ENCODE results near the gene CD34.

Gene CD34

DNA sequence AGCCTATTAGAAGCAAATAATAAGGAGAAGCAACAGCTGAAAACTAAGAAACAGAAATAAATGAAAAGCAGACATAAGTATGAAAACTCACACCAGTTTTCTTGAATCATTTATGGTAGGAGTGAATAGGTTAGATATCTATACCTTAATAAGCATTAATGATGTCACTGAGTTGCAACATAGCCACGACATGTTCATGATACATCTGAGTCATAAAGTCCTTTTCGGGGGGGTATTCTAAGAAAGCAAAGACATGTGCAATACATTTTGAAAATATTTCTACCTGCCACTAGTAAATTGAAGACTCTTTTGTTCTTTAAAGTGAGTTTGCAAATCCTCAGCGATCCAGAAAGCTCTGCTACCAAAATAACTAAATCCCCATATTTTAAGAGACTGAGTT lies 7.2 kb downstream of the CD34 start:
- peaks cover 0 to 3% (median 0%) of the 10 kb centered on the region in 5 donors for H3K27me3 ChIP-seq (ENCODE audit: control insufficient read depth in 5 of 5, insufficient read depth in 4 of 5, low read length in 5 of 5)
- no peak overlapping the region for H3K4me3 ChIP-seq (ENCODE audit: low read depth in 1 of 5, low read length in 5 of 5)
- no peaks in the 10 kb centered on the region for H3K9me3 ChIP-seq (ENCODE audit: control insufficient read depth in 5 of 5, low read length in 5 of 5)
- peak overlapping the region in 1 of 5 donors; percentile 16 for H3K9ac ChIP-seq (ENCODE audit: low read length in 5 of 5)
- peaks cover 0 to 15% (median 10%) of the 10 kb centered on the region in 5 donors for H3K36me3 ChIP-seq (ENCODE audit: control insufficient read depth in 5 of 5, insufficient read depth in 5 of 5, low read length in 5 of 5)
- peak overlapping the region; percentile 51 for H3K27ac ChIP-seq (ENCODE audit: low read depth, low read length)
- H3K4me1 ChIP-seq (ENCODE audit: control insufficient read depth in 5 of 5, insufficient read depth in 5 of 5, low read length in 5 of 5): peaks cover 3 to 87% (median 47%) of the 10 kb centered on the region in 5 donors

- Histone ChIP-seq H3K4me3 (ENCODE audit: low read depth in 1 of 5, low read length in 5 of 5) (no peak overlapping the region), H3K9ac (ENCODE audit: low read length in 5 of 5) (no peak overlapping the region), H3K36me3 (ENCODE audit: control insufficient read depth in 5 of 5, insufficient read depth in 5 of 5, low read length in 5 of 5) (peaks cover 0 to 22% (median 16%) of the 10 kb centered on the region in 5 donors), H3K27ac (ENCODE audit: low read depth, low read length) (peak overlapping the region; percentile 51), H3K4me1 (ENCODE audit: control insufficient read depth in 5 of 5, insufficient read depth in 5 of 5, low read length in 5 of 5) (peaks cover 6 to 88% (median 54%) of the 10 kb centered on the region in 5 donors), H3K9me3 (ENCODE audit: control insufficient read depth in 5 of 5, low read length in 5 of 5) (no peaks in the 10 kb centered on the region), H3K27me3 (ENCODE audit: control insufficient read depth in 5 of 5, insufficient read depth in 4 of 5, low read length in 5 of 5) (peaks cover 0 to 3% (median 0%) of the 10 kb centered on the region in 5 donors)
Observed at GRCh38 chr1:207903053-207903452, 7.9 kb downstream of the CD34 start.

DNA sequence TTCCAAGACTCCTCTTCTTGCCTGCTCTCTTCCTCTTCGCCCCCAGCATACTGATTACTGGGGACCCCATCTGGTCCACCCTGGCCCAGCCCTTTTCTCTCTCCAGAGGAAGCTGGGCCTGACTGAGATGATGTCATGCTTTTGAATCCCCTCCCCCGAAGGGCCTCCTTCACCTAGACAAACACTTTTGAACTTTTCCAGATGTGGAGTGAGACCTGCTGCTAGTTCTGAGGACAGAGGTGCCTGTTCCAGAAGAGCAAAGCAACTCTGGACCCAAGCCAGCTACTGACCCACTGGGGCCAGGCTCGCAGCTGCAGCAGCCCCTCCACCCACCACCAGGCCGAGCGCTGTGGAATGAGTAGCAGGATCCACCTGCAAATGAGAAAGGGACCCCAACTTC lies 8.4 kb downstream of the CD34 start:
- Histone ChIP-seq H3K27ac (ENCODE audit: low read depth, low read length) (peak overlapping the region; percentile 51), H3K27me3 (ENCODE audit: control insufficient read depth in 5 of 5, insufficient read depth in 4 of 5, low read length in 5 of 5) (peaks cover 0 to 3% (median 0%) of the 10 kb centered on the region in 5 donors), H3K9me3 (ENCODE audit: control insufficient read depth in 5 of 5, low read length in 5 of 5) (no peaks in the 10 kb centered on the region), H3K9ac (ENCODE audit: low read length in 5 of 5) (no peak overlapping the region), H3K4me1 (ENCODE audit: control insufficient read depth in 5 of 5, insufficient read depth in 5 of 5, low read length in 5 of 5) (peaks cover 8 to 87% (median 53%) of the 10 kb centered on the region in 5 donors), H3K4me3 (ENCODE audit: low read depth in 1 of 5, low read length in 5 of 5) (no peak overlapping the region), H3K36me3 (ENCODE audit: control insufficient read depth in 5 of 5, insufficient read depth in 5 of 5, low read length in 5 of 5) (peaks cover 0 to 22% (median 16%) of the 10 kb centered on the region in 5 donors)

GRCh38 chr1:207901041-207901653 lies 9.8 kb downstream of the CD34 start:
- H3K9ac ChIP-seq (ENCODE audit: low read length in 5 of 5): no peak overlapping the region
- peak overlapping the region; percentile 26 for H3K27ac ChIP-seq (ENCODE audit: low read depth, low read length)
- H3K27me3 ChIP-seq (ENCODE audit: control insufficient read depth in 5 of 5, insufficient read depth in 4 of 5, low read length in 5 of 5): peaks cover 0 to 3% (median 0%) of the 10 kb centered on the region in 5 donors
- no peak overlapping the region for H3K4me3 ChIP-seq (ENCODE audit: low read depth in 1 of 5, low read length in 5 of 5)
- peaks cover 8 to 81% (median 45%) of the 10 kb centered on the region in 5 donors for H3K4me1 ChIP-seq (ENCODE audit: control insufficient read depth in 5 of 5, insufficient read depth in 5 of 5, low read length in 5 of 5)
- H3K9me3 ChIP-seq (ENCODE audit: control insufficient read depth in 5 of 5, low read length in 5 of 5): no peaks in the 10 kb centered on the region
- H3K36me3 ChIP-seq (ENCODE audit: control insufficient read depth in 5 of 5, insufficient read depth in 5 of 5, low read length in 5 of 5): peaks cover 0 to 23% (median 16%) of the 10 kb centered on the region in 5 donors

DNA sequence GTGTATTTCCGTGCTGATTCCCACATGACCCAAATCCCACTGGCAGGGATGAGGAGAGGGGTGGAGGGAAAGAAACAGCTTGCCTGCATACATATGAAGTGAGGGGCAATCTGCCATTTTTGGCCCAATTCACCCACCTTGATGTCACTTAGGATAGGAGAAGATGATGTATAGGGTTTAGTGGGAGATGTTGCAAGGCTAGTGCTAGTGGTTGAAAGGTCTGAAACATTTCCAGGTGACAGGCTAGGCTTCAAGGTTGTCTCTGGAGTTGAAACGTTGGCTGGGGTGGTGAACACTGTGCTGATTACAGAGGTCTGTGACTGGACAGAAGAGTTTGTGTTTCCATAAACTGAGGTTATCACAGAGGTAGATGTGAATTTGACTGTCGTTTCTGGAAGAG lies 12.1 kb downstream of the CD34 start:
- peak overlapping the region; percentile 59 for H3K27ac ChIP-seq (ENCODE audit: low read depth, low read length)
- peaks cover 0 to 3% (median 0%) of the 10 kb centered on the region in 5 donors for H3K27me3 ChIP-seq (ENCODE audit: control insufficient read depth in 5 of 5, insufficient read depth in 4 of 5, low read length in 5 of 5)
- H3K4me3 ChIP-seq (ENCODE audit: low read depth in 1 of 5, low read length in 5 of 5): no peak overlapping the region
- H3K4me1 ChIP-seq (ENCODE audit: control insufficient read depth in 5 of 5, insufficient read depth in 5 of 5, low read length in 5 of 5): peaks cover 11 to 81% (median 45%) of the 10 kb centered on the region in 5 donors
- H3K9ac ChIP-seq (ENCODE audit: low read length in 5 of 5): peak overlapping the region in 1 of 5 donors; percentile 35
- H3K36me3 ChIP-seq (ENCODE audit: control insufficient read depth in 5 of 5, insufficient read depth in 5 of 5, low read length in 5 of 5): peaks cover 0 to 45% (median 26%) of the 10 kb centered on the region in 5 donors
- H3K9me3 ChIP-seq (ENCODE audit: control insufficient read depth in 5 of 5, low read length in 5 of 5): no peaks in the 10 kb centered on the region

GRCh38 chr1:207898260-207898659 lies 12.7 kb downstream of the CD34 start:
- Histone ChIP-seq H3K4me1 (ENCODE audit: control insufficient read depth in 5 of 5, insufficient read depth in 5 of 5, low read length in 5 of 5) (peaks cover 12 to 81% (median 45%) of the 10 kb centered on the region in 5 donors), H3K9ac (ENCODE audit: low read length in 5 of 5) (peak overlapping the region in 1 of 5 donors; percentile 35), H3K36me3 (ENCODE audit: control insufficient read depth in 5 of 5, insufficient read depth in 5 of 5, low read length in 5 of 5) (peaks cover 0 to 45% (median 26%) of the 10 kb centered on the region in 5 donors), H3K9me3 (ENCODE audit: control insufficient read depth in 5 of 5, low read length in 5 of 5) (no peaks in the 10 kb centered on the region), H3K27me3 (ENCODE audit: control insufficient read depth in 5 of 5, insufficient read depth in 4 of 5, low read length in 5 of 5) (peaks cover 0 to 3% (median 0%) of the 10 kb centered on the region in 5 donors), H3K4me3 (ENCODE audit: low read depth in 1 of 5, low read length in 5 of 5) (no peak overlapping the region), H3K27ac (ENCODE audit: low read depth, low read length) (peak overlapping the region; percentile 59)

DNA sequence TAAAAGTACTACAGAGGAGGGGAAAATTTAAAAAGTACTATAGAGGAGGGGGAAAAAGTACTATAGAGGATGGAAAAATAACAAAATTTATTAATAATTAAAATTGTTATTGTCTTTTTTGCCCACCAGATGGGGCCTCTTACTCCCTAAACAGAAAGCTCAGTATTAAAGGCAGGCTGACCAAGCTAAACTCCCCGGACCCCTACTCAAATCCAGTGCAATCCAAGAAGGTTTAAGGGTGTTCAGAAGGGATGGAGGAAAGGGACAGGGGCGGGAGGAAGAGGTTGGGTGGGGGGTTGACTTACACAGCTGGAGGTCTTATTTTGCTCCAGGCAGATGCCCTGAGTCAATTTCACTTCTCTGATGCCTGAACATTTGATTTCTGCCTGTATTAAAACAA lies 13.7 kb downstream of the CD34 start:
- peaks cover 11 to 81% (median 43%) of the 10 kb centered on the region in 5 donors for H3K4me1 ChIP-seq (ENCODE audit: control insufficient read depth in 5 of 5, insufficient read depth in 5 of 5, low read length in 5 of 5)
- peak overlapping the region; percentile 13 for H3K27ac ChIP-seq (ENCODE audit: low read depth, low read length)

DNA sequence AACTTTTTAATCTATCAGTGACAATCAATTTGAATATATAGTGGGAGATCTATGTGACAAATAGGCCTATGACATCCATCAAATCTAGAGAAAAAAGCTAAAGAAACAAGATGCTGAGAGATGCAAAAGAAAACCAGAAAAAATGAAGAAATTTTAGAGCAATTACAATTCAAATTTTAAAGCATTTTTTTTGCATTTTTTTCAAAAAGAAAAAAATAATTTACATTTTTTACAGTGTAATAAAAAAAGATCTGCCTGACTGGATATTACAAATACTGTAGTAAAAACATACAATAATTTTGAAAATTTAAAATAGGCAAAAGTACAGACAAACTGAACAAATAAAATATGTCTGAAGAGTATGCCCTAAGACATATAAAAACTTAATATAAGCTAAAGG lies 14.4 kb downstream of the CD34 start:
- H3K9ac ChIP-seq (ENCODE audit: low read length in 5 of 5): no peak overlapping the region
- H3K36me3 ChIP-seq (ENCODE audit: control insufficient read depth in 5 of 5, insufficient read depth in 5 of 5, low read length in 5 of 5): peaks cover 0 to 45% (median 26%) of the 10 kb centered on the region in 5 donors
- peaks cover 14 to 82% (median 43%) of the 10 kb centered on the region in 5 donors for H3K4me1 ChIP-seq (ENCODE audit: control insufficient read depth in 5 of 5, insufficient read depth in 5 of 5, low read length in 5 of 5)
- no peaks in the 10 kb centered on the region for H3K9me3 ChIP-seq (ENCODE audit: control insufficient read depth in 5 of 5, low read length in 5 of 5)
- no peak overlapping the region for H3K27ac ChIP-seq (ENCODE audit: low read depth, low read length)
- H3K27me3 ChIP-seq (ENCODE audit: control insufficient read depth in 5 of 5, insufficient read depth in 4 of 5, low read length in 5 of 5): no peaks in the 10 kb centered on the region
- H3K4me3 ChIP-seq (ENCODE audit: low read depth in 1 of 5, low read length in 5 of 5): no peak overlapping the region

More for the DNA sequence above, 13.7 kb downstream of the CD34 start:
- no peaks in the 10 kb centered on the region for H3K9me3 ChIP-seq (ENCODE audit: control insufficient read depth in 5 of 5, low read length in 5 of 5)
- H3K4me3 ChIP-seq (ENCODE audit: low read depth in 1 of 5, low read length in 5 of 5): no peak overlapping the region
- no peaks in the 10 kb centered on the region for H3K27me3 ChIP-seq (ENCODE audit: control insufficient read depth in 5 of 5, insufficient read depth in 4 of 5, low read length in 5 of 5)
- no peak overlapping the region for H3K9ac ChIP-seq (ENCODE audit: low read length in 5 of 5)
- H3K36me3 ChIP-seq (ENCODE audit: control insufficient read depth in 5 of 5, insufficient read depth in 5 of 5, low read length in 5 of 5): peaks cover 0 to 45% (median 26%) of the 10 kb centered on the region in 5 donors

- Histone ChIP-seq H3K9me3 (ENCODE audit: control insufficient read depth in 5 of 5, low read length in 5 of 5) (no peaks in the 10 kb centered on the region), H3K36me3 (ENCODE audit: control insufficient read depth in 5 of 5, insufficient read depth in 5 of 5, low read length in 5 of 5) (peaks cover 0 to 42% (median 20%) of the 10 kb centered on the region in 5 donors), H3K4me3 (ENCODE audit: low read depth in 1 of 5, low read length in 5 of 5) (no peak overlapping the region), H3K27ac (ENCODE audit: low read depth, low read length) (peak overlapping the region; percentile 2), H3K4me1 (ENCODE audit: control insufficient read depth in 5 of 5, insufficient read depth in 5 of 5, low read length in 5 of 5) (peaks cover 24 to 87% (median 55%) of the 10 kb centered on the region in 5 donors), H3K9ac (ENCODE audit: low read length in 5 of 5) (no peak overlapping the region), H3K27me3 (ENCODE audit: control insufficient read depth in 5 of 5, insufficient read depth in 4 of 5, low read length in 5 of 5) (no peaks in the 10 kb centered on the region)
Observed at GRCh38 chr1:207894704-207895103, 16.2 kb downstream of the CD34 start.

GRCh38 chr1:207893737-207894582 lies 17.0 kb downstream of the CD34 start:
- Histone ChIP-seq H3K36me3 (ENCODE audit: control insufficient read depth in 5 of 5, insufficient read depth in 5 of 5, low read length in 5 of 5) (peaks cover 0 to 41% (median 16%) of the 10 kb centered on the region in 5 donors), H3K9me3 (ENCODE audit: control insufficient read depth in 5 of 5, low read length in 5 of 5) (no peaks in the 10 kb centered on the region), H3K4me1 (ENCODE audit: control insufficient read depth in 5 of 5, insufficient read depth in 5 of 5, low read length in 5 of 5) (peaks cover 28 to 87% (median 62%) of the 10 kb centered on the region in 5 donors), H3K9ac (ENCODE audit: low read length in 5 of 5) (no peak overlapping the region), H3K27ac (ENCODE audit: low read depth, low read length) (peak overlapping the region; percentile 2), H3K27me3 (ENCODE audit: control insufficient read depth in 5 of 5, insufficient read depth in 4 of 5, low read length in 5 of 5) (no peaks in the 10 kb centered on the region), H3K4me3 (ENCODE audit: low read depth in 1 of 5, low read length in 5 of 5) (no peak overlapping the region)
